Measurements from ENCODE around the gene ZNF532.

- TF ChIP-seq CTCF (IDR thresholded peaks at IDR 0.05) (no peak), ZFX (IDR thresholded peaks at IDR 0.05; ENCODE audit: borderline replicate concordance) (no peak)
Observed at GRCh38 chr18:58922995-58923394, 58.3 kb downstream of the ZNF532 start.
